HepG2 (cell line): Measurements from ENCODE around the gene SETD1A. TPM values are rescaled to one million over a fixed set of nuclear protein-coding genes. Genes with fewer than 3 reads are reported as not detected.
A peak's percentile ranks its signal among the peaks of the same experiment; 100 is the strongest.

Source experiments
- ATM ChIP-seq: fragments of 450-650 bp; IDR thresholded peaks from 2 replicates; pipeline ENCODE4 v1.7.1; 2017; ENCODE audit warnings: mild to moderate bottlenecking, borderline replicate concordance
- CEBPG ChIP-seq: IDR thresholded peaks from 2 replicates; pipeline ENCODE4 v1.6.1; 2016
- GZF1 ChIP-seq: sonication (generic); formaldehyde crosslinking; IDR thresholded peaks from 2 replicates; pipeline ENCODE4 v1.5.1; 2020; ENCODE audit warnings: mild to moderate bottlenecking, missing genetic modification reagents
- HIVEP1 ChIP-seq: sonication (generic); formaldehyde crosslinking; IDR thresholded peaks from 2 replicates; pipeline ENCODE4 v1.4.0; 2020; ENCODE audit warnings: mild to moderate bottlenecking, missing genetic modification reagents
- HMG20A ChIP-seq: IDR thresholded peaks from 2 replicates; pipeline ENCODE4 v1.6.1; 2016; ENCODE audit warnings: borderline replicate concordance
- IRX3 ChIP-seq: sonication (generic); formaldehyde crosslinking; IDR thresholded peaks from 2 replicates; pipeline ENCODE4 v1.8.1; 2023; ENCODE audit warnings: mild to moderate bottlenecking, low read depth, missing genetic modification reagents, borderline replicate concordance
- JUND ChIP-seq: sonication (generic); formaldehyde crosslinking; IDR thresholded peaks from 2 replicates; pipeline ENCODE4 v1.8.0; 2022; ENCODE audit warnings: mild to moderate bottlenecking, missing genetic modification reagents
- KDM4B ChIP-seq: sonication (generic); formaldehyde crosslinking; IDR thresholded peaks from 2 replicates; pipeline ENCODE4 v1.4.0; 2020; ENCODE audit warnings: missing genetic modification reagents
- KLF15 ChIP-seq: sonication (generic); formaldehyde crosslinking; IDR thresholded peaks from 2 replicates; pipeline ENCODE4 v1.8.1; 2023; ENCODE audit warnings: borderline replicate concordance, mild to moderate bottlenecking, inconsistent platforms, missing genetic modification reagents, mixed read lengths
- MIER2 ChIP-seq: IDR thresholded peaks from 2 replicates; pipeline ENCODE4 v1.6.1; 2016; ENCODE audit warnings: missing biosample characterization, missing genetic modification reagents
- MIXL1 ChIP-seq: IDR thresholded peaks from 2 replicates; pipeline ENCODE4 v1.6.1; 2016
- PHF5A ChIP-seq: IDR thresholded peaks from one replicate; pipeline ENCODE4 v1.6.1; 2018; ENCODE audit warnings: low read depth, missing genetic modification reagents; ENCODE audit not compliant: unreplicated experiment
- SNAI1 ChIP-seq: sonication (generic); formaldehyde crosslinking; IDR thresholded peaks from 2 replicates; pipeline ENCODE4 v1.5.0; 2020; ENCODE audit warnings: mild to moderate bottlenecking, missing genetic modification reagents, borderline replicate concordance
- SOX13 ChIP-seq, 3 experiments: fragments of 450-650 bp in 1 of 3; sonication (generic) in 1 of 3; formaldehyde crosslinking in 1 of 3; IDR thresholded peaks in 2 of 3; conservative IDR thresholded peaks in 1 of 3; 2 replicates each; pipeline versions ENCODE4 v1.5.0 to v1.6.1; 2016 to 2020; ENCODE audit warnings: antibody characterized with exemption in 1 of 3, mild to moderate bottlenecking in 1 of 3, missing compliant biosample characterization in 1 of 3, missing genetic modification reagents in 1 of 3, moderate library complexity in 1 of 3
- ZC3H13 ChIP-seq: sonication (generic); formaldehyde crosslinking; IDR thresholded peaks from 2 replicates; pipeline ENCODE4 v1.8.1; 2023; ENCODE audit warnings: mild to moderate bottlenecking, missing genetic modification reagents, moderate library complexity
- ZNF350 ChIP-seq: sonication (generic); formaldehyde crosslinking; IDR thresholded peaks from 2 replicates; pipeline ENCODE4 v1.4.0; 2020; ENCODE audit warnings: mild to moderate bottlenecking, low read depth, missing genetic modification reagents, borderline replicate concordance
- ZNF569 ChIP-seq: sonication (generic); formaldehyde crosslinking; IDR thresholded peaks from 2 replicates; pipeline ENCODE4 v1.5.0; 2020; ENCODE audit warnings: mild to moderate bottlenecking, missing genetic modification reagents, moderate library complexity, borderline replicate concordance
- polyA plus RNA-seq, 8 experiments: library from polyadenylated mRNA; depleted of rRNA in 3 of 8; stranded (reverse) in 7 of 8; unstranded in 1 of 8; fragments of >200 nt; fragmentation: Illumina TruSeq in 4 of 8; extraction: Trizol in 4 of 8; gene quantifications; 2 replicates each; pipeline versions ENCODE4 v1.2.1 to v1.2.3, GENCODE V29; 2011 to 2016; ENCODE audit warnings: low read depth in 4 of 8, missing spikeins in 1 of 8, mixed read lengths in 1 of 8; ENCODE audit not compliant: insufficient read depth in 1 of 8
- total RNA-seq, 5 experiments: library from RNA; depleted of rRNA; stranded (reverse); fragments of >200 nt; fragmentation: Illumina TruSeq; extraction: Trizol; gene quantifications; 2 replicates each; pipeline ENCODE4 v1.2.3, GENCODE V29; 2016; ENCODE audit warnings: low read depth in 1 of 5
- TF ChIP-seq, protein P1 (sequence below), 2 experiments: IDR thresholded peaks; 2 replicates each; pipeline ENCODE4 v1.6.1; 2011 to 2012; ENCODE audit warnings: low read length in 2 of 2, borderline replicate concordance in 1 of 2, low read depth in 1 of 2, mild to moderate bottlenecking in 1 of 2, moderate library complexity in 1 of 2
- TF ChIP-seq, protein P2 (sequence below): sonication (generic); formaldehyde crosslinking; IDR thresholded peaks from 2 replicates; pipeline ENCODE4 v1.5.1; 2020; ENCODE audit warnings: missing genetic modification reagents, mild to moderate bottlenecking, borderline replicate concordance
- TF ChIP-seq, protein P3 (sequence below): IDR thresholded peaks from 2 replicates; pipeline ENCODE4 v1.6.1; 2016; ENCODE audit warnings: missing genetic modification reagents, missing compliant biosample characterization
- TF ChIP-seq, protein P4 (sequence below): sonication (generic); formaldehyde crosslinking; IDR thresholded peaks from 2 replicates; pipeline ENCODE4 v1.5.1; 2020; ENCODE audit warnings: mild to moderate bottlenecking, missing genetic modification reagents, borderline replicate concordance
- TF ChIP-seq, protein P5 (sequence below): IDR thresholded peaks from 2 replicates; pipeline ENCODE4 v1.6.1; 2016; ENCODE audit warnings: low read depth, borderline replicate concordance

Gene SETD1A
- total and polyA plus RNA-seq, 2 of the 13 experiments (the other 11 are each of a cell fraction or from before 2014, with no cell fraction given): 3.8 to 5.6 TPM

DNA sequence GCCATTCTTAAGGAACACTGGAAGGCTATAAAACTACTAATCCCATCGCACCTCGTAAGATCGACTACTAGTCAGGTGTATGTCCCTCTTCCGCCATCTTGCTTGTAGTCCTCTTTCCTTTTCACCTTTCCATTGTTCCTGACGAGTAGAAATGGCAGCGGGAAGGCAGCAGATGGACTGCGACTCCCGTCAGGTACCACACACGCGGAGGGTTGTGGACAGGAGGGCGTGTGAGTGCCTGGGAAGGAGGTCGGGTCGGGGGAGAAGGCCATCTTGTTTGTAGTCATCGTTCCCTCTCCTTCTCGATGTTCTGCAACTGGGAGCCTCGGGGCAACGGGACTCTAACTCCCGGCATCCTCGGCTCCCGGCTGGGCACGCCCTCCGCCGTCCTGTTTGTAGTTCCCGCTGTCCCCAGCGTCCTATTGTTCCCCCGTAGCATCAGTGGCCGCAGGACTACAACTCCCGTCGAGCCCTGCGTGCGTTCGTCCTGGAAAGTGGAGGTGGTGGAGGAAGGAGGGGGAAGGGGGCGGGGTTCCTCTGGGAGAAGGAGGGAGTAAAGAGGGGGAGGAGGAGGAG, 34.5 kb upstream of the SETD1A start (continued):
- TF ChIP-seq, protein P1, sequence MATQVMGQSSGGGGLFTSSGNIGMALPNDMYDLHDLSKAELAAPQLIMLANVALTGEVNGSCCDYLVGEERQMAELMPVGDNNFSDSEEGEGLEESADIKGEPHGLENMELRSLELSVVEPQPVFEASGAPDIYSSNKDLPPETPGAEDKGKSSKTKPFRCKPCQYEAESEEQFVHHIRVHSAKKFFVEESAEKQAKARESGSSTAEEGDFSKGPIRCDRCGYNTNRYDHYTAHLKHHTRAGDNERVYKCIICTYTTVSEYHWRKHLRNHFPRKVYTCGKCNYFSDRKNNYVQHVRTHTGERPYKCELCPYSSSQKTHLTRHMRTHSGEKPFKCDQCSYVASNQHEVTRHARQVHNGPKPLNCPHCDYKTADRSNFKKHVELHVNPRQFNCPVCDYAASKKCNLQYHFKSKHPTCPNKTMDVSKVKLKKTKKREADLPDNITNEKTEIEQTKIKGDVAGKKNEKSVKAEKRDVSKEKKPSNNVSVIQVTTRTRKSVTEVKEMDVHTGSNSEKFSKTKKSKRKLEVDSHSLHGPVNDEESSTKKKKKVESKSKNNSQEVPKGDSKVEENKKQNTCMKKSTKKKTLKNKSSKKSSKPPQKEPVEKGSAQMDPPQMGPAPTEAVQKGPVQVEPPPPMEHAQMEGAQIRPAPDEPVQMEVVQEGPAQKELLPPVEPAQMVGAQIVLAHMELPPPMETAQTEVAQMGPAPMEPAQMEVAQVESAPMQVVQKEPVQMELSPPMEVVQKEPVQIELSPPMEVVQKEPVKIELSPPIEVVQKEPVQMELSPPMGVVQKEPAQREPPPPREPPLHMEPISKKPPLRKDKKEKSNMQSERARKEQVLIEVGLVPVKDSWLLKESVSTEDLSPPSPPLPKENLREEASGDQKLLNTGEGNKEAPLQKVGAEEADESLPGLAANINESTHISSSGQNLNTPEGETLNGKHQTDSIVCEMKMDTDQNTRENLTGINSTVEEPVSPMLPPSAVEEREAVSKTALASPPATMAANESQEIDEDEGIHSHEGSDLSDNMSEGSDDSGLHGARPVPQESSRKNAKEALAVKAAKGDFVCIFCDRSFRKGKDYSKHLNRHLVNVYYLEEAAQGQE (IDR thresholded peaks at IDR 0.05; ENCODE audit: borderline replicate concordance in 1 of 2, low read depth in 1 of 2, low read length in 2 of 2): no peak
- TF ChIP-seq ZC3H13 (CRISPR knock-in tag) (no peak), KDM4B (CRISPR knock-in tag) (no peak), SOX13 (IDR thresholded peaks at IDR 0.05) (peak; percentile 21; the same call in 1 of the 2 replicates), SOX13 (CRISPR knock-in tag; conservative IDR thresholded peaks at IDR 0.05 in 1 of 2, IDR thresholded peaks at IDR 0.05 in 1 of 2) (peak in 1 of 2 experiments; percentile 73; a peak in 2 of 4 replicates), HMG20A (CRISPR knock-in tag) (no peak), KLF15 (no peak), MIER2 (no peak; the same call in 1 of the 2 replicates), IRX3 (peak; percentile 69; the same call in 1 of the 2 replicates), SNAI1 (CRISPR knock-in tag) (0 out of 2 replicates have a peak, but pooled peaks have one; percentile 8), MIXL1 (CRISPR knock-in tag) (0 out of 2 replicates have a peak, but pooled peaks have one; percentile 3), CEBPG (CRISPR knock-in tag) (no peak), JUND (CRISPR knock-in tag) (0 out of 2 replicates have a peak, but pooled peaks have one; percentile 52), ZNF569 (CRISPR knock-in tag) (no peak), ATM (no peak), HIVEP1 (CRISPR knock-in tag) (0 out of 2 replicates have a peak, but pooled peaks have one; percentile 25), GZF1 (CRISPR knock-in tag) (no peak), PHF5A (CRISPR knock-in tag) (no peak), ZNF350 (CRISPR knock-in tag) (no peak; the same call in 1 of the 2 replicates)
- TF ChIP-seq, protein P2, sequence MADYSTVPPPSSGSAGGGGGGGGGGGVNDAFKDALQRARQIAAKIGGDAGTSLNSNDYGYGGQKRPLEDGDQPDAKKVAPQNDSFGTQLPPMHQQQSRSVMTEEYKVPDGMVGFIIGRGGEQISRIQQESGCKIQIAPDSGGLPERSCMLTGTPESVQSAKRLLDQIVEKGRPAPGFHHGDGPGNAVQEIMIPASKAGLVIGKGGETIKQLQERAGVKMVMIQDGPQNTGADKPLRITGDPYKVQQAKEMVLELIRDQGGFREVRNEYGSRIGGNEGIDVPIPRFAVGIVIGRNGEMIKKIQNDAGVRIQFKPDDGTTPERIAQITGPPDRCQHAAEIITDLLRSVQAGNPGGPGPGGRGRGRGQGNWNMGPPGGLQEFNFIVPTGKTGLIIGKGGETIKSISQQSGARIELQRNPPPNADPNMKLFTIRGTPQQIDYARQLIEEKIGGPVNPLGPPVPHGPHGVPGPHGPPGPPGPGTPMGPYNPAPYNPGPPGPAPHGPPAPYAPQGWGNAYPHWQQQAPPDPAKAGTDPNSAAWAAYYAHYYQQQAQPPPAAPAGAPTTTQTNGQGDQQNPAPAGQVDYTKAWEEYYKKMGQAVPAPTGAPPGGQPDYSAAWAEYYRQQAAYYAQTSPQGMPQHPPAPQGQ (CRISPR knock-in tag): peak; percentile 37; the same call in 1 of the 2 replicates
- TF ChIP-seq, protein P3, sequence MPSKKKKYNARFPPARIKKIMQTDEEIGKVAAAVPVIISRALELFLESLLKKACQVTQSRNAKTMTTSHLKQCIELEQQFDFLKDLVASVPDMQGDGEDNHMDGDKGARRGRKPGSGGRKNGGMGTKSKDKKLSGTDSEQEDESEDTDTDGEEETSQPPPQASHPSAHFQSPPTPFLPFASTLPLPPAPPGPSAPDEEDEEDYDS: peak; percentile 3; the same call in 1 of the 2 replicates
- TF ChIP-seq, protein P4, sequence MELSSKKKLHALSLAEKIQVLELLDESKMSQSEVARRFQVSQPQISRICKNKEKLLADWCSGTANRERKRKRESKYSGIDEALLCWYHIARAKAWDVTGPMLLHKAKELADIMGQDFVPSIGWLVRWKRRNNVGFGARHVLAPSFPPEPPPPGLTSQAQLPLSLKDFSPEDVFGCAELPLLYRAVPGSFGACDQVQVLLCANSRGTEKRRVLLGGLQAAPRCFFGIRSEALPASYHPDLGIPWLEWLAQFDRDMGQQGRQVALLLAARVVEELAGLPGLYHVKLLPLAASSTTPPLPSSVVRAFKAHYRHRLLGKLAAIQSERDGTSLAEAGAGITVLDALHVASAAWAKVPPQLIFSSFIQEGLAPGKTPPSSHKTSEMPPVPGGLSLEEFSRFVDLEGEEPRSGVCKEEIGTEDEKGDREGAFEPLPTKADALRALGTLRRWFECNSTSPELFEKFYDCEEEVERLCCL (CRISPR knock-in tag): no peak
- TF ChIP-seq, protein P5, sequence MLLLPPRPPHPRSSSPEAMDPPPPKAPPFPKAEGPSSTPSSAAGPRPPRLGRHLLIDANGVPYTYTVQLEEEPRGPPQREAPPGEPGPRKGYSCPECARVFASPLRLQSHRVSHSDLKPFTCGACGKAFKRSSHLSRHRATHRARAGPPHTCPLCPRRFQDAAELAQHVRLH (CRISPR knock-in tag): 0 out of 2 replicates have a peak, but pooled peaks have one; percentile 36
